ENCODE results near the gene TENM4. TPM values are rescaled to one million over a fixed set of nuclear protein-coding genes. Genes with fewer than 3 reads are reported as not detected.

The TENM4 gene
- total and polyA plus RNA-seq, 4 donors: 0.02 to 0.33 (median 0.14) TPM

DNA sequence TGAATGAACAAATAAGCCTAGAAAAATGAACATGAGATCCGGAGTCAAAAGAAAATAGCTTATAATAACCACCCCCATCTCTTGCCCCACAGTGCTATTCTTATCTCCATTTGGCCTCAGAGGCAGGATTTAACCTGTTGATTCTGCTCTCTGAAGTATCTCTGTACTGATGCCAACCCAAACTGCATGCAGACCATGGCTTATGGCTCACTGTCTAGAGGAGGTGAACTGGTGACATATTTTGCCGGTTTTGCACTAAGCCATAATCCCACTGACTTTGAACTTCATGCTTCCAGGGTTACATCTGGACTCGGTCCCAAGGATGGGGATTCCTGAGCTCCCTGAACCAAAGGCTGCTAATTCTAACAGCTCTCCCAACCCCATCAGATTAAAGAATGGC is 397.1 kb downstream of the TENM4 start:
- Histone ChIP-seq H3K27me3 (ENCODE audit: control insufficient read depth in 4 of 4, insufficient read depth in 4 of 4, low read length in 3 of 4) (no peaks in the 10 kb centered on the region), H3K27ac (ENCODE audit: low read depth in 1 of 2, low read length in 2 of 2) (peak overlapping the region in 1 of 2 donors; percentile 86), H3K36me3 (ENCODE audit: control insufficient read depth in 4 of 4, insufficient read depth in 3 of 4, low read depth in 1 of 4, low read length in 3 of 4) (no peaks in the 10 kb centered on the region), H3K9ac (ENCODE audit: low read depth in 1 of 2, low read length in 2 of 2) (no peak overlapping the region), H3K9me3 (ENCODE audit: control insufficient read depth in 4 of 4, low read length in 3 of 4) (no peaks in the 10 kb centered on the region), H3K4me1 (ENCODE audit: control insufficient read depth in 4 of 4, insufficient read depth in 4 of 4, low read length in 3 of 4) (peaks cover 2 to 27% (median 10%) of the 10 kb centered on the region in 4 donors), H3K4me3 (ENCODE audit: low read depth in 1 of 3, low read length in 3 of 3) (no peak overlapping the region)
- no peak for TF ChIP-seq FOXA2 (IDR thresholded peaks at IDR 0.05)
- peak in 1 of 2 donors; percentile 27 for TF ChIP-seq RXRA (IDR thresholded peaks at IDR 0.05)
- TF ChIP-seq YY1 (IDR thresholded peaks at IDR 0.05): peak; percentile 42
- TF ChIP-seq HNF4A (conservative IDR thresholded peaks at IDR 0.05): peak in 1 of 2 donors; percentile 24
- no peak for DNase-seq (ENCODE audit: low spot score)
- 58% methylated on average over 3 of the region's 3 CpGs for WGBS

DNA sequence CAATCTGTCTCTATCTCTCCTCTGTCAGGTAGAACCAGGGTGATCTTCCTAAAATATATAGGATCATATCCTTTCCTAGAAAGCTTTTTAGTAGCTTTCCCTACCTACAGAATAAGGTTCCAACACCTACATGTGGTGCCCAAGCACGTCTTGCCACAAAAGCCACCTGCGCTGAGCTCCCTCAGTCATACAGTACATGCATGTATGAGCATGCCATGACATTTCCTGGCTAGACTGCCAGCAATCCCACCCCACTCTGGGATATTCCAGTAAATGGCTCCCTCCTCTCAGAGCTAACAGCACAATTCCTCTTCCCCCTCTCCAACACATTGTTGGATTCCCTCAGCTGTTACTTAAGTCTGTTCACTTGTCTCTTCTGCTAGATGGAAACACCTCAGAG is 398.0 kb downstream of the TENM4 start:
- H3K27me3 ChIP-seq (ENCODE audit: control insufficient read depth in 4 of 4, insufficient read depth in 4 of 4, low read length in 3 of 4): no peaks in the 10 kb centered on the region
- H3K4me3 ChIP-seq (ENCODE audit: low read depth in 1 of 3, low read length in 3 of 3): no peak overlapping the region
- no peak overlapping the region for H3K27ac ChIP-seq (ENCODE audit: low read depth in 1 of 2, low read length in 2 of 2)
- H3K9me3 ChIP-seq (ENCODE audit: control insufficient read depth in 4 of 4, low read length in 3 of 4): no peaks in the 10 kb centered on the region
- no peak for DNase-seq (ENCODE audit: low spot score)
- H3K4me1 ChIP-seq (ENCODE audit: control insufficient read depth in 4 of 4, insufficient read depth in 4 of 4, low read length in 3 of 4): peaks cover 2 to 25% (median 10%) of the 10 kb centered on the region in 4 donors
- no peak overlapping the region for H3K9ac ChIP-seq (ENCODE audit: low read depth in 1 of 2, low read length in 2 of 2)
- TF ChIP-seq RAD21 (IDR thresholded peaks at IDR 0.05): no peak
- no peak for TF ChIP-seq HNF4G (IDR thresholded peaks at IDR 0.05)
- TF ChIP-seq GABPA (IDR thresholded peaks at IDR 0.05 in 1 of 2, conservative IDR thresholded peaks at IDR 0.05 in 1 of 2): no peak
- no peak for TF ChIP-seq TAF1 (conservative IDR thresholded peaks at IDR 0.05)
- TF ChIP-seq, protein P1, sequence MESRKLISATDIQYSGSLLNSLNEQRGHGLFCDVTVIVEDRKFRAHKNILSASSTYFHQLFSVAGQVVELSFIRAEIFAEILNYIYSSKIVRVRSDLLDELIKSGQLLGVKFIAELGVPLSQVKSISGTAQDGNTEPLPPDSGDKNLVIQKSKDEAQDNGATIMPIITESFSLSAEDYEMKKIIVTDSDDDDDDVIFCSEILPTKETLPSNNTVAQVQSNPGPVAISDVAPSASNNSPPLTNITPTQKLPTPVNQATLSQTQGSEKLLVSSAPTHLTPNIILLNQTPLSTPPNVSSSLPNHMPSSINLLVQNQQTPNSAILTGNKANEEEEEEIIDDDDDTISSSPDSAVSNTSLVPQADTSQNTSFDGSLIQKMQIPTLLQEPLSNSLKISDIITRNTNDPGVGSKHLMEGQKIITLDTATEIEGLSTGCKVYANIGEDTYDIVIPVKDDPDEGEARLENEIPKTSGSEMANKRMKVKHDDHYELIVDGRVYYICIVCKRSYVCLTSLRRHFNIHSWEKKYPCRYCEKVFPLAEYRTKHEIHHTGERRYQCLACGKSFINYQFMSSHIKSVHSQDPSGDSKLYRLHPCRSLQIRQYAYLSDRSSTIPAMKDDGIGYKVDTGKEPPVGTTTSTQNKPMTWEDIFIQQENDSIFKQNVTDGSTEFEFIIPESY (IDR thresholded peaks at IDR 0.05): no peak
- TF ChIP-seq, protein P2, sequence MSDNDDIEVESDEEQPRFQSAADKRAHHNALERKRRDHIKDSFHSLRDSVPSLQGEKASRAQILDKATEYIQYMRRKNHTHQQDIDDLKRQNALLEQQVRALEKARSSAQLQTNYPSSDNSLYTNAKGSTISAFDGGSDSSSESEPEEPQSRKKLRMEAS (IDR thresholded peaks at IDR 0.05): no peak
- TF ChIP-seq HNF4A (conservative IDR thresholded peaks at IDR 0.05): no peak
- TF ChIP-seq, protein P3, sequence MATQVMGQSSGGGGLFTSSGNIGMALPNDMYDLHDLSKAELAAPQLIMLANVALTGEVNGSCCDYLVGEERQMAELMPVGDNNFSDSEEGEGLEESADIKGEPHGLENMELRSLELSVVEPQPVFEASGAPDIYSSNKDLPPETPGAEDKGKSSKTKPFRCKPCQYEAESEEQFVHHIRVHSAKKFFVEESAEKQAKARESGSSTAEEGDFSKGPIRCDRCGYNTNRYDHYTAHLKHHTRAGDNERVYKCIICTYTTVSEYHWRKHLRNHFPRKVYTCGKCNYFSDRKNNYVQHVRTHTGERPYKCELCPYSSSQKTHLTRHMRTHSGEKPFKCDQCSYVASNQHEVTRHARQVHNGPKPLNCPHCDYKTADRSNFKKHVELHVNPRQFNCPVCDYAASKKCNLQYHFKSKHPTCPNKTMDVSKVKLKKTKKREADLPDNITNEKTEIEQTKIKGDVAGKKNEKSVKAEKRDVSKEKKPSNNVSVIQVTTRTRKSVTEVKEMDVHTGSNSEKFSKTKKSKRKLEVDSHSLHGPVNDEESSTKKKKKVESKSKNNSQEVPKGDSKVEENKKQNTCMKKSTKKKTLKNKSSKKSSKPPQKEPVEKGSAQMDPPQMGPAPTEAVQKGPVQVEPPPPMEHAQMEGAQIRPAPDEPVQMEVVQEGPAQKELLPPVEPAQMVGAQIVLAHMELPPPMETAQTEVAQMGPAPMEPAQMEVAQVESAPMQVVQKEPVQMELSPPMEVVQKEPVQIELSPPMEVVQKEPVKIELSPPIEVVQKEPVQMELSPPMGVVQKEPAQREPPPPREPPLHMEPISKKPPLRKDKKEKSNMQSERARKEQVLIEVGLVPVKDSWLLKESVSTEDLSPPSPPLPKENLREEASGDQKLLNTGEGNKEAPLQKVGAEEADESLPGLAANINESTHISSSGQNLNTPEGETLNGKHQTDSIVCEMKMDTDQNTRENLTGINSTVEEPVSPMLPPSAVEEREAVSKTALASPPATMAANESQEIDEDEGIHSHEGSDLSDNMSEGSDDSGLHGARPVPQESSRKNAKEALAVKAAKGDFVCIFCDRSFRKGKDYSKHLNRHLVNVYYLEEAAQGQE (IDR thresholded peaks at IDR 0.05): no peak
- no peak for TF ChIP-seq EGR1 (IDR thresholded peaks at IDR 0.05; ENCODE audit: low read depth in 2 of 2)
- TF ChIP-seq RXRA (IDR thresholded peaks at IDR 0.05): no peak
- no peak for TF ChIP-seq FOXA2 (IDR thresholded peaks at IDR 0.05)
- TF ChIP-seq YY1 (IDR thresholded peaks at IDR 0.05): no peak
- TF ChIP-seq SP1 (IDR thresholded peaks at IDR 0.05): no peak
- no peak for TF ChIP-seq JUND (IDR thresholded peaks at IDR 0.05)
- TF ChIP-seq, protein P4, sequence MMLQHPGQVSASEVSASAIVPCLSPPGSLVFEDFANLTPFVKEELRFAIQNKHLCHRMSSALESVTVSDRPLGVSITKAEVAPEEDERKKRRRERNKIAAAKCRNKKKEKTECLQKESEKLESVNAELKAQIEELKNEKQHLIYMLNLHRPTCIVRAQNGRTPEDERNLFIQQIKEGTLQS (IDR thresholded peaks at IDR 0.05): no peak
- TF ChIP-seq, protein P5, sequence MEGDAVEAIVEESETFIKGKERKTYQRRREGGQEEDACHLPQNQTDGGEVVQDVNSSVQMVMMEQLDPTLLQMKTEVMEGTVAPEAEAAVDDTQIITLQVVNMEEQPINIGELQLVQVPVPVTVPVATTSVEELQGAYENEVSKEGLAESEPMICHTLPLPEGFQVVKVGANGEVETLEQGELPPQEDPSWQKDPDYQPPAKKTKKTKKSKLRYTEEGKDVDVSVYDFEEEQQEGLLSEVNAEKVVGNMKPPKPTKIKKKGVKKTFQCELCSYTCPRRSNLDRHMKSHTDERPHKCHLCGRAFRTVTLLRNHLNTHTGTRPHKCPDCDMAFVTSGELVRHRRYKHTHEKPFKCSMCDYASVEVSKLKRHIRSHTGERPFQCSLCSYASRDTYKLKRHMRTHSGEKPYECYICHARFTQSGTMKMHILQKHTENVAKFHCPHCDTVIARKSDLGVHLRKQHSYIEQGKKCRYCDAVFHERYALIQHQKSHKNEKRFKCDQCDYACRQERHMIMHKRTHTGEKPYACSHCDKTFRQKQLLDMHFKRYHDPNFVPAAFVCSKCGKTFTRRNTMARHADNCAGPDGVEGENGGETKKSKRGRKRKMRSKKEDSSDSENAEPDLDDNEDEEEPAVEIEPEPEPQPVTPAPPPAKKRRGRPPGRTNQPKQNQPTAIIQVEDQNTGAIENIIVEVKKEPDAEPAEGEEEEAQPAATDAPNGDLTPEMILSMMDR (IDR thresholded peaks at IDR 0.05; ENCODE audit: low read depth, low read length, missing input control): no peak
- no peak for TF ChIP-seq NR2F2 (IDR thresholded peaks at IDR 0.05)
- H3K36me3 ChIP-seq (ENCODE audit: control insufficient read depth in 4 of 4, insufficient read depth in 3 of 4, low read depth in 1 of 4, low read length in 3 of 4): no peaks in the 10 kb centered on the region
- 93% methylated on average over 2 of the region's 2 CpGs for WGBS
